IPS DF 19.7 (cell line): ENCODE measurements around the gene DSE.
"Not testable (repeated sequence)": the region's sequence is repeated elsewhere in the genome, so short reads cannot be mapped to it uniquely, and the experiment has no call there.

Source experiments
- DNase-seq: peaks from one replicate; pipeline ENCODE4 v3.0.0-alpha.2; 2013; ENCODE audit warnings: low read depth, low spot score

The DSE gene

DNA sequence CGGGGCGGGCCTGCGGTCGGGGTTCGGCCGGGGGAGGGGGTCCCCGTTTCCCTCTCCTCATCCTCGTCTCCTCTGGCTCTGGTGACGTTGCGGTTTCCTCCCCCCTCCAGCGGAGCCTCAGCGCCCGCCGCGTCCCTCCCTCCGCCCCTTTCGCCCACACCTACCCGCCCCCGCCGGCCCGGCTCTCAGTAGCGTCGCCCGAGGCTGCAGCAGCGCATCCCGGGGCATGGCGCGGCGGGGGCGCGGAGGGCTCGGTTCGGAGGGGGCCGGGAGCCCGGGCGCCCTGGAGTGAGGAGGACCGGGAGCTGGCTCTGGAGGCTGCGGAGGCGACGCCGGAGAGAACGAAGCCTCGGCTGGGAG lies at the start of gene DSE:
DSE (plus strand) TSS at position 188 of the 360 bp plus-strand sequence. CDS start 28,304 bp downstream, outside the sequence.
- DNase-seq, result peak; percentile 33

DNA sequence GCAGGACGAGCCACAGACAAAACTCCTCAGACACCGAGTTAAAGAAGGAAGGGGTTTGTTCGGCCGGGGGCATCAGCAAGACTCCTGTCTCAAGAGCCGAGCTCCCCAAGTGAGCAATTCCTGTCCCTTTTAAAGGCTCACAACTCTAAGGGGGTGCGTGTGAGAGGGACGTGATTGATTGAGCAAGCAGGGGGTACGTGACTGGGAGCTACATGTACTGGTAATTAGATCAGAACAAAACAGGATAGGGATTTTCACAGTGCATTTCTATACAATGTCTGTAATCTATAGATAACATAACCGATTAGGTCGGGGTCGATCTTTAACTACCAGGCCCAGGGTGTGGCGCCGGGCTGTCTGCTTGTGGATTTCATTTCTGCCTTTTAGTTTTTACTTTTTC lies 48.8 kb upstream of the DSE start:
- DNase-seq, result not testable (repeated sequence)

DNA sequence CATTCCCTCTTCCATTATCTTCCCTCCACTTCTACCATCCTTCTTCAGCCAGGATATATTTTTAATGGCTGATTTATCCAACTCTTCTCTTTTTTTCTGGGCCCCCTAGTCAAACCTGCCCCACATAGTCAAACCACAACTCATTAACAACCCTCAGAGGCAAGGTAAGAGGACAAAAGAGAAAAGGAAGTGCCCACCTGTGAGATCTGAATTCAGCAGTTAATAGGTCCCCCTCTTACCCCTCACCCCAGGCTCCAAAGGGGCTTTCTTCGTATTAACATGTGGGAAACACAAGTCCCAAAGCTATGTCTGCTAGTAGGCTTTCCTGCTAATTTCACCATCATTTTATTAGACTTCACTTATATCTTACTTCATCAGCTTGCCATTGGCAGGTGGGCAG lies 46.9 kb upstream of the DSE start:
- peak; percentile 56 for DNase-seq

DNA sequence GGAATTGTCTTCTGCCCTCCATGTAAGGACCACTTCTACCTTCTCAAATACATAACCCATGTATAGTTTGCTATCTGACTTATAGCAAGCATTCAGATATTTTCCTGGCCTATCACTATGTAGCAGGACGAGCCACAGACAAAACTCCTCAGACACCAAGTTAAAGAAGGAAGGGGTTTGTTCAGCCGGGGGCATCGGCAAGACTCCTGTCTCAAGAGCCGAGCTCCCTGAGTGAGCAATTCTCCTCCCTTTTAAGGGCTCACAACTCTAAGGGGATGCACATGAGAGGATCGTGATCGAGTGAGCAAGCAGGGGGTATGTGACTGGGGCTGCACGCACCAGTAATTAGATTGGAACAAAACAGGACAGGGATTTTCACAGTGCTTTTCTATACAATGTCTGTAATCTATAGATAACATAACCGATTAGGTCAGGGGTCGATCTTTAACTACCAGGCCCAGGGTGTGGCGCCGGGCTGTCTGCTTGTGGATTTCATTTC lies 45.1 kb upstream of the DSE start:
- DNase-seq, result not testable (repeated sequence)

DNA sequence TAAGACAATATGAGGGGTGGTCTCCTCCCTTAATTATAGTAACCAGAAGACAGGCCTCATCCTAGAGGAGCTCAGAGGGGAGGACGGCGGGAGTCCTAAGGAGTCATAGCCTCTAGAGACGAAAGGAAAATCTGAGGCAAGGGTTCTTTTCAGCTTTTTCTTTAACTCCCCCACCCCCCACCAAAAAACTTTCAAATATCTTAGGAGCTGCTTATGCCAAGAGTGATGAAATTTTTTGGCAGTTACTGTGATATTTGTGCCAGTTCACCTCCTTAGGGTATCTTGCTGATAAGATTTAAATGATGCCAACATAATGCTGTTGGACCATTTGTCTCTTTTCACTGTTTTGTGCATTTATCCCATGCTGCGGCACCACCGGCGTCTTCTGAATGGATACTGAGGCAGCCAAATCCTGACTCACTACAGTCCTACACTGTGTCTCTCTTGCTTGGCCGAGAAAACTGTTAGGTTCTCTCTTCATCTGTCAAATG lies 44.5 kb upstream of the DSE start:
- DNase-seq, result no peak

DNA sequence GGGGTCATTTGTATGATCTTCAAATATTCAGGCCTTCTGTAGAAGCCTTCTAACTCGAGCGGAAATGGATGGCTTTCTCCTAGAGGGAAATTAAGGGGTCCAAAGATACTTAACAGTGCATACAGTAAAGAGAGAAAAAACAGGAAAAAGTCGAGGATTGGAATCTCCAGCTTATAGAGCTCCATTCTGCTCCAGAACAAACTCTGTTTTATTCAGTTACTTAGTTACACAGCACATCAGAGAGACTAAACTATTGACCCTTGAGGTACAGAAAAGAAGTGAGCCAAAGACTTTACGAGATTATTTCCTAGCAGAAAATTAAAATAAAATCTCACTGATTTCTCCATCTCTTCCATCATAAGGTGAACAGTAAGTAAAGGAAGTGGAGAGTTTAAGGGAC lies 43.8 kb upstream of the DSE start:
- no peak for DNase-seq

DNA sequence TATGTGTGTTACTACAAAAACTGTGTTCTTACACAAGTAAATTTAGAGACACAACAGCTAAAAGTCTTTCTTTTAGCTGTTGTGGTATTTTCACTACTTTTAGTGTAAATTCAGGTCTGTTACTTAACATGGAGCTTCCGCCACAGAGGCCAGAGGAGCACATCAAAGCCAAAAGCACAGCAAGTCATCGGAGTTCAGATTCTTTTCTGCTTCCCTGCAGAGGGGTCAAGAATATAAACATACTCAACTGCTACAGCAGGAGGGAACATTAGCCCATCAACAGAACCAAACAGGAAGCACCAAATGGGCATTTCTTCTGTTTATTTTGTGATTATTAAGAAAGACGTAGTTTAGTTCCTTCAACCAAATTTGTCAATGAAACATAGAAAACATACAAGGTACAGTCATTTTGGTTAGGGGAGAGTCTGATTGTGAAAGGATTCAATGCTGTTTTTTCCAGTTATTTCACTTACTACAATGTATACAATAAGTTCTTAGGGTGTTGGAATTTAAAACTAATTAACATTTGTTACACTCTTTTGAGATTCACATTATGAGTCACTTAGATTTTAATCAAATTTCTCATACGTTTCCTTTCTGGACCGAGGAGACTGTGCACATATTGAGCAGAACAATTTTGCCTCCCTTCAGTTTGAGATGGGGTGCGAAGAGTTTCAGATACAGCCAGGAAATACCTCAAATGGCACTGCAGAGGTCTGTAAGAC lies 42.8 kb upstream of the DSE start:
- peak; percentile 61 for DNase-seq

DNA sequence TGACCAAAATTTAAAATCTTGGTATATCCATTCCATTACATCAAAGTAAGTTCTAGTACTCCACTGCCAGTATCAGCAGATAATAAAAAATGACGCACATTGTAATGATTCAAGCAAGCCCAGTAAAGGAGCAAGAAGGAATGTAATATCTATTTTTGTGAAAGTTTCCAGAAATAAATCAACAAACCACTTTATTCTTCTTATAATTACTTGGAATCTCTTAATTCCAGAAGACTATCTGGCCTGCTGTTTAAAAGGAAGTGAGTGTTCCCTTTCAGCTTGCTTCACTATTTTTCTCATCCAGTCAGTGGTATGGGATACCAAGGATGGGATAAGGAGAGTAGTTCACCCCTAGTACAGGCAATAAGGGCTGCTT lies 42.2 kb upstream of the DSE start:
- no peak for DNase-seq

DNA sequence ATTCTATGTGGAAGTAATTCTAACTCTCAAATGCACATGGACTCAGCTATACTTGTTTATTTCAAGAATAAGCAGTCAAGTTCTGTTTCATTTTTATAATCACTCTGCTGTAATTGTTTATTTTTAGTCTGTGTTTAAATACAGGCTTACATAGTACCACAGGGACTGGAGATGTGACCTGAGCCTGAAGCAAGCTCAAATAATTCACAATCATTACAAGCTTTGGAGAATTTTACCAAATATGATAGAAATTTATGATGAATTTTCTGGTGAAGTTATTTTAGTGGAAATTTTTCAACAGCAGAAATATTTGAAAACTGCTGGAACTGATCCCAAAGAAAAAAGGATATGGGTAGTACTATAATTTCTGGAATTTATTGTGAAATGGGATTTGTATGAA lies 41.6 kb upstream of the DSE start:
- no peak for DNase-seq

DNA sequence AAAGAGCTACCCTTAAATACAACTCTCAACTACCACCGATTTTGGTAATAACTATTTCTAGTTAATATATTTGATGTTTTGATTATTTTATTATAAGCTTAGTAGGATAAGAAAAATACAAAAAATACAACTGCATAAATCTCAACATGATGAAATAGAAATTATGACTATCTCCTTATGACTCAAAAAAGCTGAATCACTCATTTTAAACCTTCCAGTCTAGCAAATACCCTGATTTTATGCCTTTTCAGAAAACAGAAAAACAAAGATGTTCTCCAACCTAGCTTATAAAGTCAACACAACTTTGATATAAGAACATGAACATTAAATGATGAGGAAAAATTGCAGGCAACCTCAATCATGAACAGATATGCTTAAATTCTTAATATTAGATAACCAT lies 40.2 kb upstream of the DSE start:
- no peak for DNase-seq

DNA sequence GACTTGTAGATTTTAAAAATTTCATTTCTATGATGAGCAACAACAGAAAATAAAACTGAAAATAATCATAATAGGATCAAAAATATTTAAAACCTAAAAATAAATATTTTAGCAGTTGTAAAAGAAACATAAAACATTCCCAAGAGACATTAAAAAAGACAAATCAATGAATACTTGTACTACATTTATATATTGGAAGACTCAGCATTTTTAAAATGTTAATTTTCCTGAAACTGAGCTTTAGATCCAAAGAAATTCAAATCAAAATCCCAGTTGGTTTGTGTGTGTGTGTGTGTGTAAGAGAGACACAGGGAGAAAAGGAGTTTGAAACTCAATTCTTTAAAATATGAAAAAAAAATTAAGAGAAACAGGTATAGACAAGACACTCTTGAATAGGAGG lies 38.7 kb upstream of the DSE start:
- DNase-seq, result no peak

DNA sequence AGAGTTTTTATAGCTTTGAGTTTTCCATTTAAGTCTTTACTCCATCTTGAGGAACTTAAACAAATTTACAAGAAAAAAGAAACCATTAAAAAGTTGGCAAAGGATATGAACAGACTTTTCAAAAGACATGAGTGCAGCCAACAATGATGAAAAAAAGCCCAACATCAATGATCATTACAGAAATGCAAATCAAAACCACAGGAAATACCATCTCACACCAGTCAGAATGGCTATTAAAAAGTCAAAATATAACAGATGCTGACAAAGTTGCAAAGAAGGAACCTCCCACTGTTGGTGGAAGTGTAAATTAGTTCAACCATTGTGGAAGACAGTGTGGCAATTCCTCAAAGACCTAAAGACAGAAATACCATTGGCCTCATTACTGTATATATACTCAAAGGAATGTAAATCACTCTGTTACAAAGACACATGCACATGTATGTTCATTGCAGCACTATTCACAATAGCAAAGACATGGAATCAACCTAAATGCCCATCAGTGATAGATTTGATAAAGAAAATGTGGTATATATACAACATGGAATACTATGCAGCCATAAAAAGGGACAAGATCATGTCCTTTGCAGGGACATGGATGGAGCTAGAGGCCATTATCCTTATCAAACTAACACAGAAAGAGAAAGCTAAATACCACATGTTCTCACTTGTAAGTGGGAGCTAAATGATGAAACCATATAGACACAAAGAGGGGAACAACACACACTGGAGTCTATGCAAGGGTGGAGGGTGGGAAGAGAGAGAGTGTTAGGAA lies 35.9 kb upstream of the DSE start:
- DNase-seq, result not testable (repeated sequence)

DNA sequence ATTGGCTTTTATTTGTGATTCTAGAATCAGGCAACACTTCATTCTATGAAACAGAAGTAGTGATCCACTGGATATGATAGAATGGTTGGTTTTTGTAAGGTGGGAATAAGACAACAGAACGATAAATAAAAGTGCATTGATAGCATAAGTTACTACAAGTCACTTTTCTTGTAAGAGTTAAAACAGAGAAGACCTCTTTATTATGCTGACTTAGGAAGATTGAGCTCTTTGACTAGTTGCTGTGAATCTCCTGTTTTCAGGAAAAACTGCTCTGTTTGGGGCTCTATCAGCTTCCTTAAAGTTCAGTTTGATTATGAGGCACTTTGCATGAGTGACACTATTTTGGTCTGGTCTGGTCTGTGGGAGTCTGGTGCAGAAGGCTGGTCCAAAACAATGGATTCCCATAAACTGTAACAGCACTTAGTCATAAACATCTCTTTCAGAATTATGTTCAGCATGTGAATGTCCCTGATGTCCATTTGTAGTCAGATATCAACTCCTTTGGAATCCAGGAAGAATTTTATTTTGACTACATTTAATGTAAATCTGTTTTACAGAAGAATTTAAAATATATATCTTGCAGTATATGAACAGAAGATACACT lies 35.0 kb upstream of the DSE start:
- no peak for DNase-seq

DNA sequence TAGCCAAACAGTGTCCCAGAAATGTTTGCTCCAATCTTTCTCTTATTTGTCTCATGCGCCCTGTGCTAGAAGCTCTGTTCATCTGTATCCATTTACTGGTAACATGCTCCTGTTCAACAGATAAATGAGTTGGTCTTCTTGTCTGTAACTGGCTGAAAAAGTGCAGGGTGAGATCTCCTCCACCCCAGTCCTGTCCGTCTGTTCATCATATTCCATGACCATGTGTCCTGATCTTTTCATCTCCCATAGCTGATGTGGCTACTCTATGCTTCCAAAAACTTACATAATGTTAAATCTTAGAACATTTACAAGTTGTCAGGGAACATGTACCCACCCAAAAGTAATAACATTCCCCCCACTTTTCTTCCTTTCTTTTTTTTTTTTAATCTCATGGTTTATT lies 31.8 kb upstream of the DSE start:
- DNase-seq, result no peak

DNA sequence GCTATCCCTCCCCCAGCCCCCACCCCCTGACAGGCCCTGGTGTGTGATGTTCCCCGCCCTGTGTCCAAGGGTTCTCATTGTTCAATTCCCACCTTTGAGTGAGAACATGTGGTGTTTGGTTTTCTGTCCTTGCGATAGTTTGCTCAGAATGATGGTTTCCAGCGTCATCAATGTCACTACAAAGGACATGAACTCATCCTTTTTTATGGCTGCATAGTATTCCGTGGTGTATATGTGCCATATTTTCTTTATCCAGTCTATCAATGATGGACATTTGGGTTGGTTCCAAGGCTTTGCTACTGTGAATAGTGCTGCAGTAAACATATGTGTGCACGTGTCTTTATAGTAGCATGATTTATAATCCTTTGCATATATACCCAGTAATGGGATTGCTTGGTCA lies 30.1 kb upstream of the DSE start:
- DNase-seq, result not testable (repeated sequence)

DNA sequence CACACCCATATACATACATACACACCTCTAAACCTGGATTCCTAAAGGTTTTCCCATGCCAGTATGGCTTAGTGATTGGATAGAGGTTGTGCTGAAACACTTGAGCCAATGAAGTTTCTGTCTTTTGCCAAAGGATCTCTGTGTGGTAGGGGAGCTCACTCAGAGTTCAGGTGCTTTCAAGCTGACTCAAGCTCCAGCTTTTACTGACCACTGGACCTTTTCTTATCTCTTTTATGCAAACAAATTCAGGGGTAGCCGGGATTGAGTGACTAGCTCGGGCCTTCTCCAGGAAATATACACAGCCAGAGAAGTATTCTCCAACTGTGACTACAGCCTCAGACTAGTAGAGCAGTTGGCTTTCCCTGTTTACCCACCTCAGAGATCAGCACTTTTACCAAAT lies 21.5 kb upstream of the DSE start:
- DNase-seq, result no peak

DNA sequence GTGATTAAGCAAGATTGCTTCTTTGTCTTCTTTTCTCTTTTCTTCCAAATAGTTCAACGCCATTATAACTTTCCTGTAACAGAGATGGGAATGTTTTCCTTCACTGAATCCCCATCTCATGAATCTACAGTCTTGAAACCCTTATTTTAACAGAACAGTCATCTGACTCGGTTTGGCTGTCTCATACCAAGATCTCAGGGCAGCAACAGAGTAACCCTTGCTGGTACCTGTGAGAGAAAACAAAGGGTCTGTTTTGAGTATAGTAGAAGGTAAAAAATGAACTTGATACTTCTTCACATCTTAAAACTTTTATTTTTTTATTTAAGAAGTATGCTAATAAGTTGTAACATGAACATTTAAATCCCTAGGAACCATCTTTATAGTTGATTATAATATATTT lies 19.6 kb upstream of the DSE start:
- DNase-seq, result no peak

DNA sequence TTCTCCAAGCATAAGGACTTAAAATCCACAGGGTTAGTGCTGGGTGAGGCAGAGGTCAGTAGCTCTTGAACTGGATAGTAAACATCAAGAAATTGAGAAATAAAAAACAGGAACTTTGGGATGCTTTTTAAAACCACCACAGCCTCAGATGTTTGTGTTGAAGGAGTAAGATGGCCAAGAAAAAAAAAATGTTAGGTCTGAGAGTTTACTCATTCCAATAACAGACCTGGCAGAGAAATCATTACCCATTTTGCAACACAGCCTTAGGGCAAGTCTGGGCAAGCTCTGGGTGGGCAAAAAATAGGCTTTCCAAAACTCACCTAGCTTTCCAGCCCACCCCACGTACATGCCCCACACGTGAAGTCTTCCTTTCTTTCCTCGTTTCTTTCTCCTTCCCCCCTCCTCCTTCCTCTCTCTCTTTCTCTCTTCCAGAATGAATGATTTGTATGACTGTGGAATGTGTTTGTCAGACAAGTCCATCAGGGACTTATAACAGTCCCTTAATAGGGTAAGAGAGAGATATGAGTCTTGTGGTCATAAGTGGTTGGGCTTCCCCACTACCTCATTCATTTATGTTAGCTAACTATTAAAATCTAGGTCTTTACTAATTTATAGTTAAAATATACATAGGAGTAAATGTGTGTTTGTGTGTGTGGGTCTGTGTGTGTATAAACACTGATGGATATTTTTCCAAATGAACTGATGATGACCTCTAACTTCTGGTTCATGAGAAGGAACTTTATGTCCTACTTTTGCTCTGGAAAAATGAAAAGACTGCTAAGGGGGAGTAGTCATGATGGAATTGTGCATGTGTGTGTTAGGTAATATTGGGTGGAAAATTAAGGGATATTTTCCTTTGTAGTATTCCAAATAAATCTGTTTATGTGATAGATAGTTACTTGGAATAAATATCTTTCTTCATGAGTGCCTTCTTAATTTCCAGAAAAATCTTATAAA lies 18.0 kb upstream of the DSE start:
- DNase-seq, result no peak

DNA sequence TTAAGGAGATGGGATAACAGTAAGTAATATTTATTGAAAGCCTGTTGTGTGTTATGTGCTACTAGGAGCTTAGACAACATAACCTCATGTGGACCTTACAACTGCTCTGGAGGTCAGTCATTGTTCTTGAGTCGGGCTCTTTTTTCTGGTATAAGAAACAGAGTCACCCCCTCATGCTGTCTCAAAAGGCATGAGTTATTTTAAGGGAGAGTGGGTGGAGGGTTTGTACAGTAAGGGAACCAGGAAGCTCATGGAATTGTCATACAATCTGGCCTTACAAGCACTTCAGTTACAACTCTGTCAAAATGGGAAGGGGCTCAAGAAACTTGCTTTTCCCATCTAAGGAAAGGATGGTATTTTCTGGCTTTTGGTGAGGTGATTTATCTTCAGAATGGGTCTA lies 16.5 kb upstream of the DSE start:
- no peak for DNase-seq

DNA sequence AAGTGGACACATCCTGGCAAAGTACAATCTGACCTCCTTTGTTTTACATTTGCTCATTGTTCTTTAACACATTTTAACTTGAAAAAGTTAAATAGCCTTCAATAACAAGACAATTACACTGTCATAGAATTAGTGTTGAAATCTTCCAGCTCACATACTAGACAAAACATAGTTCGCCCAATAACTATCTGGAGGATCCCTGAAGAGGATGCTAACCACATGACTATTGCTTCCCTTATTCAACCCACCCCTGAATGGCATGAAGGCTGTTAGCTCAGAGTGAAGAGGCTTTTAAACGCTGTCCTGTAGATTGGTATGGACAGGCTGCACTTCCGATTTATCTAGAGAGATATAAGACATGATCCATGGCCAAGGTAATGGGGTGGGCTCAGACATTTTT lies 15.0 kb upstream of the DSE start:
- no peak for DNase-seq

DNA sequence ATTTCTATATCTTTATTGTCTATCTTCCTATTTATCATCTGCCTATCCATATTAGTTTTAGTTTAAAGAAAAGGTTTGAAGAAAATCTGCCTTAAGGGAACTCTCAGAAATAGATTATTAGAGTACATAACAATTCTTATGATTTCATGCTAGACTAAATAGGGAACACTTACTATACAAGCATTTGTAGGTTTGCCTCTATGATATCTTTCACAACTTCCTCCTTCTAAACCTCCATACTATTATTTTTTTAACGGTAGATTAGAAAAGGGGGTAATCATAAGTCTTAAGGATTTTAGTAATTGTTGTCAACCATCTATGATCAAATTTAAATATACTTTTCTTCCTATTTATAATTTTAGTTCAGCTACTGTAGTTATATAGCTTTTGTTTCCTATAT lies 11.6 kb upstream of the DSE start:
- no peak for DNase-seq

DNA sequence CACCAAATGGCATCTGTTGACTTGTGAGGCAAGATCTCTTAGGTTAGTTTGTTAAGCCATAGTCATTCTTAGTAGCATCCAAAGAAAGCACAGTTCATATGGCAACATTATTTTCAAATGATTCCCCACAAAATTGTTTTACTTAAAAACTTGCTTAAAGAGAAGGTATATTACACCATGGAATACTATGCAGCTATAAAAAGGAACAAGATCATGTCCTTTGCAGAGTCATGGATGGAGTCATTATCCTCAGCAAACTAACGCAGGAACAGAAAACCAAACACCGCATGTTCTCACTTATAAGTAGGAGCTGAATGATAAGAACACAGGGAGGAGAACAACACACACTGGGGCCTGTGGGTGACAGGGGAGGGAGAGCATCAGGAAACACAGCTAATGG lies 10.9 kb upstream of the DSE start:
- DNase-seq, result no peak
